Memory B cell (primary cell): ENCODE results near the gene NLGN4Y.

Experiments
- ATAC-seq: fragments of 150-1000 bp; cut with Tn5 transposase; 2 replicates; pipeline ENCODE4 v1.10.0; 2021; ENCODE audit warnings: low read depth, mild to moderate bottlenecking, moderate library complexity
- DNase-seq, 2 donors: peaks; one replicate each; pipeline ENCODE4 v3.0.0; 2022; ENCODE audit warnings: low spot score in 2 of 2
- H3K27ac Mint-ChIP-seq: one replicate; pipeline ENCODE4 v1.8.0; 2022; ENCODE audit warnings: mild to moderate bottlenecking, moderate library complexity, mixed read lengths
- H3K27me3 Mint-ChIP-seq: one replicate; pipeline ENCODE4 v1.8.0; 2022; ENCODE audit warnings: mixed read lengths
- H3K36me3 Mint-ChIP-seq: one replicate; pipeline ENCODE4 v1.8.0; 2022; ENCODE audit warnings: mild to moderate bottlenecking, mixed read lengths
- H3K4me1 Mint-ChIP-seq: one replicate; pipeline ENCODE4 v1.8.0; 2022; ENCODE audit warnings: mixed read lengths
- H3K4me3 Mint-ChIP-seq: one replicate; pipeline ENCODE4 v1.8.0; 2022; ENCODE audit warnings: mild to moderate bottlenecking, moderate library complexity, mixed read lengths
- H3K9me3 Mint-ChIP-seq: one replicate; pipeline ENCODE4 v1.8.0; 2022; ENCODE audit warnings: mixed read lengths

NLGN4Y gene

GRCh38 chrY:14524272-14525231, at the start of gene NLGN4Y:
Gene NLGN4Y (plus strand): TSS chrY:14524529. CDS start chrY:14622120, 97,591 bp downstream.
- DNase-seq (no peak), ATAC-seq (peak; percentile 74)
- Mint-ChIP-seq H3K27me3 (no peaks in the 10 kb centered on the region), H3K4me3 (peak within 1 kb of the TSS; percentile 91), H3K4me1 (peaks cover 15% of the 10 kb centered on the region), H3K27ac (peak within 1 kb of the TSS; percentile 86), H3K9me3 (no peaks in the 10 kb centered on the region), H3K36me3 (no peaks in the 10 kb centered on the region)

- DNase-seq (no peak), ATAC-seq (no peak)
- Mint-ChIP-seq H3K4me3 (no peak overlapping the region), H3K36me3 (no peaks in the 10 kb centered on the region), H3K9me3 (peaks cover 1% of the 10 kb centered on the region), H3K27ac (no peak overlapping the region), H3K27me3 (no peaks in the 10 kb centered on the region), H3K4me1 (no peaks in the 10 kb centered on the region)
Observed at GRCh38 chrY:14485935-14486334, 38.4 kb upstream of the NLGN4Y start.

- no peak for ATAC-seq
- Mint-ChIP-seq H3K4me3 (no peak overlapping the region), H3K36me3 (peaks cover 3% of the 10 kb centered on the region), H3K27me3 (no peaks in the 10 kb centered on the region), H3K9me3 (peaks cover 1% of the 10 kb centered on the region), H3K4me1 (no peaks in the 10 kb centered on the region), H3K27ac (no peak overlapping the region)
- no peak for DNase-seq
Observed at GRCh38 chrY:14490226-14490625, 34.1 kb upstream of the NLGN4Y start.

- Mint-ChIP-seq H3K27me3 (no peaks in the 10 kb centered on the region), H3K4me1 (no peaks in the 10 kb centered on the region), H3K4me3 (no peak overlapping the region), H3K36me3 (peaks cover 3% of the 10 kb centered on the region), H3K9me3 (no peaks in the 10 kb centered on the region), H3K27ac (no peak overlapping the region)
- ATAC-seq, result no peak
- DNase-seq, result no peak
Observed at GRCh38 chrY:14498071-14498470, 26.3 kb upstream of the NLGN4Y start.

GRCh38 chrY:14504592-14504991, 19.7 kb upstream of the NLGN4Y start:
- Mint-ChIP-seq H3K4me1 (no peaks in the 10 kb centered on the region), H3K36me3 (no peaks in the 10 kb centered on the region), H3K27me3 (no peaks in the 10 kb centered on the region), H3K4me3 (no peak overlapping the region), H3K27ac (no peak overlapping the region), H3K9me3 (no peaks in the 10 kb centered on the region)
- ATAC-seq (no peak), DNase-seq (no peak)

GRCh38 chrY:14522379-14522950, 1.9 kb upstream of the NLGN4Y start:
- no peak overlapping the region for H3K27ac Mint-ChIP-seq
- H3K4me3 Mint-ChIP-seq, result no peak overlapping the region
- H3K27me3 Mint-ChIP-seq, result no peaks in the 10 kb centered on the region
- H3K9me3 Mint-ChIP-seq, result no peaks in the 10 kb centered on the region
- ATAC-seq (no peak), DNase-seq (no peak)
- H3K36me3 Mint-ChIP-seq, result no peaks in the 10 kb centered on the region
- peaks cover 15% of the 10 kb centered on the region for H3K4me1 Mint-ChIP-seq

GRCh38 chrY:14523491-14524271, 648 bp upstream of the NLGN4Y start:
- Mint-ChIP-seq H3K4me1 (peaks cover 15% of the 10 kb centered on the region), H3K9me3 (no peaks in the 10 kb centered on the region), H3K27me3 (no peaks in the 10 kb centered on the region), H3K27ac (peak overlapping the region; percentile 86), H3K4me3 (peak overlapping the region; percentile 91), H3K36me3 (no peaks in the 10 kb centered on the region)
- ATAC-seq (peak; percentile 21), DNase-seq (no peak)

GRCh38 chrY:14525315-14525714, 986 bp downstream of the NLGN4Y start:
- H3K9me3 Mint-ChIP-seq, result no peaks in the 10 kb centered on the region
- DNase-seq (no peak), ATAC-seq (no peak)
- no peaks in the 10 kb centered on the region for H3K36me3 Mint-ChIP-seq
- H3K4me1 Mint-ChIP-seq, result peaks cover 15% of the 10 kb centered on the region
- no peaks in the 10 kb centered on the region for H3K27me3 Mint-ChIP-seq
- H3K27ac Mint-ChIP-seq, result peak overlapping the region; percentile 86
- peak overlapping the region; percentile 91 for H3K4me3 Mint-ChIP-seq

- H3K27ac Mint-ChIP-seq, result no peak overlapping the region
- no peaks in the 10 kb centered on the region for H3K36me3 Mint-ChIP-seq
- H3K4me1 Mint-ChIP-seq, result peaks cover 8% of the 10 kb centered on the region
- no peak overlapping the region for H3K4me3 Mint-ChIP-seq
- H3K27me3 Mint-ChIP-seq, result no peaks in the 10 kb centered on the region
- DNase-seq (no peak), ATAC-seq (no peak)
- no peaks in the 10 kb centered on the region for H3K9me3 Mint-ChIP-seq
Observed at GRCh38 chrY:14528361-14528760, 4.0 kb downstream of the NLGN4Y start.

GRCh38 chrY:14536703-14537102, 12.4 kb downstream of the NLGN4Y start:
- peaks cover 2% of the 10 kb centered on the region for H3K9me3 Mint-ChIP-seq
- H3K4me1 Mint-ChIP-seq, result no peaks in the 10 kb centered on the region
- peaks cover 3% of the 10 kb centered on the region for H3K36me3 Mint-ChIP-seq
- no peak for ATAC-seq
- no peaks in the 10 kb centered on the region for H3K27me3 Mint-ChIP-seq
- no peak overlapping the region for H3K4me3 Mint-ChIP-seq
- H3K27ac Mint-ChIP-seq, result no peak overlapping the region
- no peak for DNase-seq

- peaks cover 5% of the 10 kb centered on the region for H3K9me3 Mint-ChIP-seq
- peaks cover 3% of the 10 kb centered on the region for H3K36me3 Mint-ChIP-seq
Observed at GRCh38 chrY:14543506-14543905, 19.2 kb downstream of the NLGN4Y start.

GRCh38 chrY:14581294-14581693, 57.0 kb downstream of the NLGN4Y start:
- Mint-ChIP-seq H3K4me1 (no peaks in the 10 kb centered on the region), H3K4me3 (no peak overlapping the region), H3K27ac (no peak overlapping the region), H3K27me3 (no peaks in the 10 kb centered on the region), H3K9me3 (no peaks in the 10 kb centered on the region), H3K36me3 (peaks cover 6% of the 10 kb centered on the region)
- ATAC-seq, result no peak
- DNase-seq, result no peak

More at GRCh38 chrY:14543506-14543905, 19.2 kb downstream of the NLGN4Y start:
- Mint-ChIP-seq H3K27me3 (no peaks in the 10 kb centered on the region), H3K4me1 (no peaks in the 10 kb centered on the region), H3K4me3 (no peak overlapping the region), H3K27ac (no peak overlapping the region)
- DNase-seq (no peak), ATAC-seq (no peak)

- H3K4me1 Mint-ChIP-seq, result no peaks in the 10 kb centered on the region
- H3K4me3 Mint-ChIP-seq, result no peak overlapping the region
- H3K36me3 Mint-ChIP-seq, result peaks cover 5% of the 10 kb centered on the region
- DNase-seq, result no peak
- no peak for ATAC-seq
- H3K27ac Mint-ChIP-seq, result no peak overlapping the region
- H3K27me3 Mint-ChIP-seq, result no peaks in the 10 kb centered on the region
- no peaks in the 10 kb centered on the region for H3K9me3 Mint-ChIP-seq
Observed at GRCh38 chrY:14586725-14587124, 62.4 kb downstream of the NLGN4Y start.

- H3K27ac Mint-ChIP-seq, result no peak overlapping the region
- H3K4me1 Mint-ChIP-seq, result no peaks in the 10 kb centered on the region
- H3K36me3 Mint-ChIP-seq, result no peaks in the 10 kb centered on the region
- H3K9me3 Mint-ChIP-seq, result no peaks in the 10 kb centered on the region
- no peak overlapping the region for H3K4me3 Mint-ChIP-seq
- H3K27me3 Mint-ChIP-seq, result no peaks in the 10 kb centered on the region
- DNase-seq (no peak), ATAC-seq (no peak)
Observed at GRCh38 chrY:14601372-14601771, 77.0 kb downstream of the NLGN4Y start.
